B cell (primary cell): ENCODE measurements around the gene SKAP1.
"Not testable (repeated sequence)": the region's sequence is repeated elsewhere in the genome, so short reads cannot be mapped to it uniquely, and the experiment has no call there.

Experiments
- CTCF ChIP-seq: fragments of 200-600 bp; IDR thresholded peaks from one replicate; pipeline ENCODE4 v1.8.0; 2022; ENCODE audit warnings: antibody characterized with exemption, mild to moderate bottlenecking
- EZH2 ChIP-seq: IDR thresholded peaks from 2 replicates; pipeline ENCODE4 v1.6.1; 2012; ENCODE audit warnings: borderline replicate concordance, low read depth, mild to moderate bottlenecking, moderate library complexity, low read length; ENCODE audit not compliant: insufficient read depth, poor library complexity, severe bottlenecking

- not testable (repeated sequence) for TF ChIP-seq CTCF, EZH2
Observed at GRCh38 chr17:48286917-48287316, 143.1 kb downstream of the SKAP1 start.
